ENCODE measurements around the gene ZNF800.
"Not testable (repeated sequence)": the region's sequence is repeated elsewhere in the genome, so short reads cannot be mapped to it uniquely, and the experiment has no call there.

ZNF800 gene

GRCh38 chr7:127392566-127393367, at the start of gene ZNF800:
ZNF800 (minus strand) TSS chr7:127392708; CDS start chr7:127391557, 1,151 bp downstream.
- DNase-seq, result peak; percentile 90

GRCh38 chr7:127440206-127440605, 47.7 kb upstream of the ZNF800 start:
- DNase-seq, result no peak

- no peak for DNase-seq
Observed at GRCh38 chr7:127438836-127439235, 46.3 kb upstream of the ZNF800 start.

- DNase-seq, result no peak
Observed at GRCh38 chr7:127437837-127438236, 45.3 kb upstream of the ZNF800 start.

- no peak for DNase-seq
Observed at GRCh38 chr7:127437241-127437640, 44.7 kb upstream of the ZNF800 start.

GRCh38 chr7:127429281-127429680, 36.8 kb upstream of the ZNF800 start:
- DNase-seq, result not testable (repeated sequence)

GRCh38 chr7:127419196-127419595, 26.7 kb upstream of the ZNF800 start:
- no peak for DNase-seq

GRCh38 chr7:127418459-127418858, 26.0 kb upstream of the ZNF800 start:
- no peak for DNase-seq

- no peak for DNase-seq
Observed at GRCh38 chr7:127417346-127417745, 24.8 kb upstream of the ZNF800 start.

- no peak for DNase-seq
Observed at GRCh38 chr7:127415060-127415742, 22.7 kb upstream of the ZNF800 start.

- DNase-seq, result no peak
Observed at GRCh38 chr7:127413962-127414361, 21.5 kb upstream of the ZNF800 start.

GRCh38 chr7:127413326-127413725, 20.8 kb upstream of the ZNF800 start:
- DNase-seq, result no peak

GRCh38 chr7:127411176-127411575, 18.7 kb upstream of the ZNF800 start:
- DNase-seq, result no peak

GRCh38 chr7:127409629-127410028, 17.1 kb upstream of the ZNF800 start:
- DNase-seq, result no peak

GRCh38 chr7:127404286-127405072, 12.0 kb upstream of the ZNF800 start:
- no peak for DNase-seq

- DNase-seq, result peak; percentile 48
Observed at GRCh38 chr7:127396184-127396583, 3.7 kb upstream of the ZNF800 start.

GRCh38 chr7:127395104-127395503, 2.6 kb upstream of the ZNF800 start:
- peak; percentile 58 for DNase-seq

- peak; percentile 33 for DNase-seq
Observed at GRCh38 chr7:127393368-127394058, 1.0 kb upstream of the ZNF800 start.

- no peak for DNase-seq
Observed at GRCh38 chr7:127392182-127392565, 334 bp downstream of the ZNF800 start.

GRCh38 chr7:127391591-127392181, 822 bp downstream of the ZNF800 start:
- peak; percentile 56 for DNase-seq

GRCh38 chr7:127390817-127391590, 1.5 kb downstream of the ZNF800 start:
- peak; percentile 20 for DNase-seq
